ENCODE results near the gene COL2A1.

The COL2A1 gene

GRCh38 chr12:48010366-48010970, 6.2 kb upstream of the COL2A1 start:
- no peak for DNase-seq

DNA sequence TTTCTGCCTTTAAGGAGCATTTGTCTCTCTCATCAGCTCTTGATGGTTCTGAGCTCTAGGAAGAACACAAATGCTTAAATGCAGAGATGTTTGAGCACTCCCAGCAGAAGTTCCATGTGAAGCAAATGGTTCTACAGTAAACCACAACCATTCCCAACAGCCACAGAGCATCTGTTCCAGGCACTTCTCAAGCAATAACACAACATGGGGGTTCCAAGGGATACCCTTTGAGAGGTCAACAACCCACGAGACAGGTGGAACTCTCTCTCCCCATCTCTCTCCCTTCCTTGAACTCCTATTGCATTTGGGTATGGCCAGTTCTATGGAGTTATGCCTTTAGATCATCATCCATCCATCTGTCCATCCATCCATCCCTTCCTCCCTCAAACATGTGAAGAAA, 5.2 kb upstream of the COL2A1 start:
- no peak for DNase-seq

DNA sequence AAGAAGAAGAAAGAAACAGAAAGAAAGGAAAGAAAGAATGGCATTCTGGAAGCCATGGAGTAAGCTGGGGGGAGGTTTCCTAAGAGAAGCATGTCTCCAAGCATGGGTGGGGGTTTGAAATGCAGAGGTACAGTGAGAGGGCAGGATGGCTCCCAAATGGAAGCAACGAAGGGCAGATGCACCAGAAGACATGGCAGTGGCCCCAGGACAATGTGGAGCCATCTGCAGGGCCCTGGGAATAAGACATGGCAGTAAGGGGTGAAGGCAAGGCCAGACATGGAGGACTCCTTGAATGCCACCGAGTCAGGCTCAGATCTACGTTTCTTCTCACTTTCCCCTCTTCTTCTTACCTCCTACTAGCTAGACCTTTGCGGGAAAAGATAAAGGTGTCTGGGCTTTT, 4.7 kb upstream of the COL2A1 start:
- DNase-seq, result no peak

DNA sequence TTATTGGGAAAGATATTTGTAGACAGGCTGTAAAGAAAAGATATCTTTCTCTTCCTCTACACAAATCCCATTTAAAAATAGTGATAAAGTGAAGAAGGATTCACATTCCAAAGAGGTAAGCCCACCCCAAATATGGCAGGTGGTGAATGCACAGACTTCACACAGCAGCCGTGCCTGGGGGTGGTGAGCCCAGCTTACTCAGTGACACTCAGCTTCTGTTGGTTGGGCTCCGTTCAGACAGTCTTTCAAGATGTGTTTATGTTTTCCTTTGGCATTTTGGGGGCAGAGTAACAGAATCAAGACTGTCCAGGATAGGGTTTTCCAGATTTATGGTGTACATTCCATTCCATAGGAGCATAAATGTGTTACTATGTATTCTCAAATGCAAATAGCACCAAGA, 4.1 kb upstream of the COL2A1 start:
- no peak for DNase-seq

- DNase-seq, result no peak
Observed at GRCh38 chr12:48007206-48007605, 2.9 kb upstream of the COL2A1 start.

GRCh38 chr12:48005750-48006021, 1.4 kb upstream of the COL2A1 start:
- DNase-seq, result no peak

- DNase-seq, result no peak
Observed at GRCh38 chr12:48005001-48005749, 899 bp upstream of the COL2A1 start.

DNA sequence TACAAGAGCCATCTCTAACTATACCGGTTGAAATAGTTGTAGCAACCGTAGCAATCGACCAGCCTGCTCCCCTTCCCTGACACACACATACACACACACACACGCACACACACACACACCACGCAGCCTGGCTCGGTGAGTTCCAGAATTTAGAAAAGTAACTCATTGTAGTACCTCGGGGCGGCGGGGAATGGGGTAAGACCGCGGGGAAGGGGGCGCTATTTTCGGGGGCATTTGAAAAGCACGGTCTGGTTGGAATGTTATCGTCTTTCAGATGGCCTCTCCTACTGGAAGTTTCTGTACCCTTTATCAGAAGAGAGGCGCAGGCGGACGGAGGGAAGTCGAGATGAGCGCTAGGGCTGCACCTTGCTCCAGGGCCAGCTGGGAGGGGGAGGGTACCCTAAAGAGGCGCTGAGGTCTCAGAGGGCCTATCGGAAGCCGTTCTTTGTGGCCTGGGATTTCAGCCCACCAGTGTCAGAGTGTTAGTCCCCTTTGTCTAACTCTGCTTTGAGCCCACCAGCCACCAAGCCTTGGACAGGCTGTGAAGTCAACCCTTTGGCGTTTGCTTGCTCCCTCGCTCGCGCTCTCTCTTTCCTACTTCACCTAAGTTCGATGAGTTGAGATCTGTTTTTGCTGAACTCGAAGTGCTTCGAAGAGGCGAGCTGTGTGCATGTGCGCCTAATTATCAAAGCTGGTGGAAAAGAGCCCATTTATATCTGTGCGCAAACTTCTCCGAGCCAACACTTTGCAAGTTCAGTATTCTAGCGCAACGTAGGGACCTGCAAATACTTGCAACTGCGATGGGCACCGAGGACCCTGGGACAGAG, 837 bp downstream of the COL2A1 start:
- DNase-seq, result no peak

DNA sequence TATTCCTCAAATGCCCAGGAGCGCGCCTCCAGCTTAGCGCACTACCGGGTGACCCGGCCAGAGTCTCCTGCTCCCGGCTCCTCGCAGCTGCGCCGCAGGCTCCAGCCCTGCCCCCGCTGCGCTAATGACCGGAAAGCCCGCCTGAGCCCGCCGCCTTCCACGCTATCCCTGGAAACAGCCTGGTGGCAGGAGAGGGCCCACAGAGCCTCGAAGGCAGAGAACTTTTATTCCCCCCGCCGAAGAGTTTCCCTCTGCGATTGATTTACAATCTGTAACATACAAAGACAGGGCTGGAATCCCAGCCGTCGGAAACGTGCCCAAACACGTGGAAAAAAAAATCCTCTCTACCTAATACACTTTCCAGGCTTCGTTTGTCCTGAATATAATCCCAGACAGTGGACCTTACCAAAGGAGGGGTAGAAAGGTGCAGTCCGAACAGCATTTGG, 1.5 kb downstream of the COL2A1 start:
- DNase-seq, result no peak

GRCh38 chr12:48002414-48002730, 1.9 kb downstream of the COL2A1 start:
- DNase-seq, result no peak

- DNase-seq, result no peak
Observed at GRCh38 chr12:48001505-48002413, 2.5 kb downstream of the COL2A1 start.

DNA sequence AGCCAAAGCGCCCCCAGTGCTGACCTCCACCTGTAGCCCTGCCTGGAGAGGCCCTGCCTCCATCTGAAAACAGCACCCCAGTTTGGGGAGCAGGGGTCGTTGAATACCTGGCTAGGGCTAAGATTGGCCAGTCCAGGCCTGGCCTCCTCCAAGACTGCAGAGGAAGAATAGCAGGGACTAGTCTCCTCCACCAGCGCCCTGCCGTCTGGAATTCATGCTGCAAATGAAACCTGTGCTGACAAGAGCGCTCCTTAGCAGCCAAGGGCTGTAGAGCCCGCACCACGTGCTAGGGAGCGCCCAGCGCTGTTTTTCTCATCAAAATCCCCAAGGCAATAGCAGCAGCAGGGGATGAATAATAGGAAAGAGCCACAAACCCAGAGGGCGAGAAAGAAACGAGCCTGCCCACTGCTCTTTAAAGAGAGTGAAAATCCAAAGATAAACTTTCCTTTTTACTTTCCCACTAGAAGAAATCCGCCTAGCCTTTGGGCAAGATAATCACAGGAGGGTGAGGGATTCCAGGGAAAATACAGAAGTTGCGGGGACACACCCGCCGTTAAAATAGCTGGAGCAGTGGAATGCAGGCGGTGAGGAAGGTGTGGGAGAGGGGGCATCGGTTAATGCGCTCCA, 3.3 kb downstream of the COL2A1 start:
- no peak for DNase-seq

GRCh38 chr12:47999816-48000215, 4.5 kb downstream of the COL2A1 start:
- DNase-seq, result no peak

DNA sequence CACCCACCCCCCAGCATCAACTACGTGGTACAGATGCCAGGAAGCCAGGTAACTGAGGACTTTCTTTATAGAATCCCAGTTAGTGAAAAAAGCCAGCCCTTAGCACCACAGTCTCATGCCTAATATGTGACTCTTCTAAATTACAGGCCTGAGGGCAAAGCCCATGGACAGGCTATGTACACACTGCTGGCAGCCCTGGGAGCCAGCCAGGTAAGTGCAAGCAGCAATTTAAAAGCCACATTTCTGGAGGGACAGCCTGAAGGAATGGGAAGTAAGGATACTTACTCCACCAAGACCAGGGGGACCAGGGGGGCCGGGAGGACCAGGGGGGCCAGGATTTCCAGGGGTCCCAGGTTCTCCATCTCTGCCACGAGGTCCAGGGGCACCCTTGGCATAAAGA, 7.0 kb downstream of the COL2A1 start:
- DNase-seq, result no peak

GRCh38 chr12:47995981-47996401, 8.3 kb downstream of the COL2A1 start:
- no peak for DNase-seq

DNA sequence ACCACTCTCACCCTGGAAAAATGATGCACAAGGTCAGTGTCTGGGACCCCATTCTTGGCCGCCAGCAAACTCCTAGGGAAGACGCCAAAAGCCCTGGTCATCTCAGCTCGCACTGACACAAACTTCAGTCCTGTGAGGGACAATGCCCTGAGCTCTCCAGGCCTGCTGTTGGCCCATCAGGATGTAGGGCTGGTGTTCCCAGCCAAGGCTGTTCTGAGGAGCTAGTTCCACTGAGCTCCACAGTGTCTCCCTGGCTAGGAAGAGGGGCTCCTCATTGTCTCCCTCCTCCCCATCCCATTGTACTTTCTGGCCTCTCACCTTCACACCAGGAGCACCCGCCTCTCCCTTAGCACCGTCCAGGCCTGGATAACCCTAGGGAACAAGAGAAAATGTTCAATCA, 10.8 kb downstream of the COL2A1 start:
- no peak for DNase-seq

DNA sequence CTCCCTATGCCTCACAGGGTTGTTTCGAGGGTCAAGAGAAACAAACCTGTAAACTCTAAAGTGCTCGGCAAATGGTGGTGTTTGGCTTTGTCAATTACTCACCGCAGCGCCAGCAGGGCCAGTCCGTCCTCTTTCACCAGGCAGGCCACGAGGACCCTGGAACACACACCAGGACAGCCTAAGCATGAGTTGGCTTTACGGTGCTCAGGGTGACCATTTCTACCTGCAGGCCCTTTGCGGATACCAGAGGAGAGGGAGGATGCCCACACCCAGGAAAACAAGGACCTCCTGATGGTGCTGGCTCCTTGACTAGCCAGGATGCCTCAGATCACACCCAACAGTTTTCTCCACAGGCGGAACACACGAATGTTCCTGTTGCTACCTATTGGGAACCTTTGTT, 11.5 kb downstream of the COL2A1 start:
- no peak for DNase-seq

GRCh38 chr12:47991106-47992061, 12.9 kb downstream of the COL2A1 start:
- DNase-seq, result no peak

DNA sequence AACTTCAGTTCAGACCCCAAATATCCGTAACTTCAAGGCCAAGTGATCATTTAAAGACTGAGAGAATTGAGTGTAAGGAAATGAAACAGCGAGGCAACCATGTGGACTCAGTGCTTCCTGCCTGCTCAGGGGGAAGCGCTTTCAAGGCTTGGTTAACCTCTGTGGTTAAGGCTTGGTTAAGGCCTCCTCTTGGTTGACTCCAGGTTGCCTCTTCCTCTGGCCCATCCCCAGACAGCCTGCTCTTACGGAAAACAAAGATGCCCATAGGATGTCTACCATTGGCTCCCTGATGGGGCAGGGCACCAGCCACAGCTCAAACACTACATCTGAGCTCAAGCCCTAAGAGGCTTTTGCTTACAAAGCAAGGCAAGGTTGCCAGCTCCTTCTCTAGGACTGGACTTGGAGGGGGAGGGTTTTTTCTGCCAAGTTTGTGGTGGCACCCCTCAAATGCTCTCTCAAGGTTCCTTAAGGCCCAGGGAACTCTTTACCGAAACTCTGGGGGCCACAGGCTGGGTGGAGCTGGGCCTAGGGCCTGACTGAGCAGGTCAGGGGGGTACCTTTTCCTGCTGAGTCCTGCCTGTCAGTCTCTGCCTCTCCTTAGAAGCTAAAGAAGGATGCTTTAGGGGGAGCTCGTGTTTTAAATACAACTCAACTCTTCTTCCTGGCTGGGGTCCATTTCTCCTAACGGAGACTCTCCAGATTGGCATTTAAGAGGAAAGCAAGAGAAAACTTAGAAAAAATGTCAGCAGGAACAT, 13.7 kb downstream of the COL2A1 start:
- peak; percentile 55 for DNase-seq

GRCh38 chr12:47989666-47990065, 14.6 kb downstream of the COL2A1 start:
- DNase-seq, result no peak

DNA sequence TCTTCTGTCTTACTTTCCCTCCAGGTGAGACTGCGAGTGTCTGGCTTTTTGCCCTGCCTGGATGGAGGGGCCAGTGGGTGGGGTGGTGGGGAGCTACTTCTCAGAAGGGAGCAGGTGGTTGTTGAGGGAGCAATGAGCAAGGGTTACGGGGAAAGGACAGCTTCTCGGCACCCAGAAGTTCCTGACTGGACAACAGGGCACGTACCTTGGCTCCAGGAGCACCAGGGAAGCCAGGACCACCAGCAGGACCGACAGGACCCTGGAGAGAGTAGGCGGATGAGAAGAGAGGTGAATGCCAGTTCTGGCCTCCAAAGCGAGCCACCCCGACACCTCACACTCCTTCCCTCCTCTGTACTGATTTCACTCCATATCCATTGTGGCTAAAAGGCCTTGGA, 15.3 kb downstream of the COL2A1 start:
- no peak for DNase-seq

Measured in CD4-positive, alpha-beta T cell treated with Interferon gamma for 1 hour (primary cell).